Measurements from ENCODE around the gene HTR3A. TPM values are rescaled to one million over a fixed set of nuclear protein-coding genes. Genes with fewer than 3 reads are reported as not detected.

The HTR3A gene
- total RNA-seq, 1 donor from 2014 or later, result 0.31 TPM

GRCh38 chr11:113979431-113979830 lies 4.5 kb downstream of the HTR3A start:
- no peak for DNase-seq

- no peak for DNase-seq
These were observed 5.9 kb downstream of the HTR3A start for GRCh38 chr11:113980785-113981184.

- DNase-seq, result no peak
These were observed 7.4 kb downstream of the HTR3A start for GRCh38 chr11:113982306-113982705.

GRCh38 chr11:113984781-113985180 lies 9.9 kb downstream of the HTR3A start:
- no peak for DNase-seq

GRCh38 chr11:113985906-113986305 lies 11.0 kb downstream of the HTR3A start:
- no peak for DNase-seq

- DNase-seq, result no peak
These were observed 11.6 kb downstream of the HTR3A start for GRCh38 chr11:113986351-113987140.

- peak; percentile 5 for DNase-seq
These were observed 14.5 kb downstream of the HTR3A start for GRCh38 chr11:113989381-113989780.

- no peak for DNase-seq
These were observed 15.0 kb downstream of the HTR3A start for GRCh38 chr11:113989916-113990315.

GRCh38 chr11:113991170-113991569 lies 16.3 kb downstream of the HTR3A start:
- no peak for DNase-seq

- DNase-seq, result no peak
These were observed 17.0 kb downstream of the HTR3A start for GRCh38 chr11:113991718-113992458.

- DNase-seq, result peak; percentile 4
These were observed 17.7 kb downstream of the HTR3A start for GRCh38 chr11:113992459-113993110.

GRCh38 chr11:113994077-113994954 lies 19.4 kb downstream of the HTR3A start:
- peak; percentile 7 for DNase-seq

GRCh38 chr11:113997473-113997872 lies 22.6 kb downstream of the HTR3A start:
- no peak for DNase-seq

- DNase-seq, result no peak
These were observed 23.7 kb downstream of the HTR3A start for GRCh38 chr11:113998574-113998973.

- DNase-seq, result no peak
These were observed 25.6 kb downstream of the HTR3A start for GRCh38 chr11:114000526-114000925.

- DNase-seq, result no peak
These were observed 26.5 kb downstream of the HTR3A start for GRCh38 chr11:114001416-114001815.

GRCh38 chr11:114008331-114008730 lies 33.4 kb downstream of the HTR3A start:
- DNase-seq, result no peak

- DNase-seq, result no peak
These were observed 36.0 kb downstream of the HTR3A start for GRCh38 chr11:114010931-114011330.

- DNase-seq, result no peak
These were observed 36.5 kb downstream of the HTR3A start for GRCh38 chr11:114011443-114011842.

GRCh38 chr11:114015117-114015516 lies 40.2 kb downstream of the HTR3A start:
- no peak for DNase-seq

- no peak for DNase-seq
These were observed 42.1 kb downstream of the HTR3A start for GRCh38 chr11:114016986-114017385.

GRCh38 chr11:114017723-114018122 lies 42.8 kb downstream of the HTR3A start:
- no peak for DNase-seq
